ENCODE results near the gene SLC24A4.

- TF ChIP-seq, protein P1, sequence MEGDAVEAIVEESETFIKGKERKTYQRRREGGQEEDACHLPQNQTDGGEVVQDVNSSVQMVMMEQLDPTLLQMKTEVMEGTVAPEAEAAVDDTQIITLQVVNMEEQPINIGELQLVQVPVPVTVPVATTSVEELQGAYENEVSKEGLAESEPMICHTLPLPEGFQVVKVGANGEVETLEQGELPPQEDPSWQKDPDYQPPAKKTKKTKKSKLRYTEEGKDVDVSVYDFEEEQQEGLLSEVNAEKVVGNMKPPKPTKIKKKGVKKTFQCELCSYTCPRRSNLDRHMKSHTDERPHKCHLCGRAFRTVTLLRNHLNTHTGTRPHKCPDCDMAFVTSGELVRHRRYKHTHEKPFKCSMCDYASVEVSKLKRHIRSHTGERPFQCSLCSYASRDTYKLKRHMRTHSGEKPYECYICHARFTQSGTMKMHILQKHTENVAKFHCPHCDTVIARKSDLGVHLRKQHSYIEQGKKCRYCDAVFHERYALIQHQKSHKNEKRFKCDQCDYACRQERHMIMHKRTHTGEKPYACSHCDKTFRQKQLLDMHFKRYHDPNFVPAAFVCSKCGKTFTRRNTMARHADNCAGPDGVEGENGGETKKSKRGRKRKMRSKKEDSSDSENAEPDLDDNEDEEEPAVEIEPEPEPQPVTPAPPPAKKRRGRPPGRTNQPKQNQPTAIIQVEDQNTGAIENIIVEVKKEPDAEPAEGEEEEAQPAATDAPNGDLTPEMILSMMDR (IDR thresholded peaks at IDR 0.05) = no peak
- no peak for TF ChIP-seq POLR2A (IDR thresholded peaks at IDR 0.05)
- no peak for TF ChIP-seq POLR2AphosphoS5 (IDR thresholded peaks at IDR 0.05; ENCODE audit: insufficient read depth in 1 of 2, low read depth in 1 of 2)
These were observed 7.7 kb upstream of the SLC24A4 start for GRCh38 chr14:92315050-92315805.

Data from vagina (tissue), 2 donors.